Measurements from ENCODE around the gene ARSG.
"Not testable (repeated sequence)": the region's sequence is repeated elsewhere in the genome, so short reads cannot be mapped to it uniquely, and the experiment has no call there.

ARSG gene

DNA sequence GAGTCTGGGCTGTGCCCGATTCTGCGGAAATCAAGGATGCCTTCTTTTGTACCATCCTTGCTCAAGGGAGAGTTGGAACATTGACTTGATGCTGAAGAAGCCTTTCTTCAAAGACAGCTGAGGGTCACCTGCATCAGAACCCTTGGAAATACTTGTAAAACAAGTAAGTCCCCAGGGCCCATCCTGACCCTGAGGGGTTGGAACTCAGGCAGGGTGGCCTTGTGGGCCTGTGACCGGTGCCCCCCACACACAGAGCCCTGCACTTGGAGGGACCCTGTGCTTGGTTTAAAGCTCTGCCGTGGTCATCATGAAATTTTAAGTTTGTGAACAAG is 109.1 kb downstream of the ARSG start:
- no peak for DNase-seq
- Mint-ChIP-seq H3K27ac (peak overlapping the region; percentile 41), H3K27me3 (ENCODE audit: low read depth, poor library complexity) (peaks cover 9% of the 10 kb centered on the region), H3K36me3 (ENCODE audit: low read depth) (peaks cover 10% of the 10 kb centered on the region), H3K9me3 (peaks cover 19% of the 10 kb centered on the region), H3K4me1 (peaks cover 41% of the 10 kb centered on the region), H3K4me3 (no peak overlapping the region)
- TF ChIP-seq, protein P1, sequence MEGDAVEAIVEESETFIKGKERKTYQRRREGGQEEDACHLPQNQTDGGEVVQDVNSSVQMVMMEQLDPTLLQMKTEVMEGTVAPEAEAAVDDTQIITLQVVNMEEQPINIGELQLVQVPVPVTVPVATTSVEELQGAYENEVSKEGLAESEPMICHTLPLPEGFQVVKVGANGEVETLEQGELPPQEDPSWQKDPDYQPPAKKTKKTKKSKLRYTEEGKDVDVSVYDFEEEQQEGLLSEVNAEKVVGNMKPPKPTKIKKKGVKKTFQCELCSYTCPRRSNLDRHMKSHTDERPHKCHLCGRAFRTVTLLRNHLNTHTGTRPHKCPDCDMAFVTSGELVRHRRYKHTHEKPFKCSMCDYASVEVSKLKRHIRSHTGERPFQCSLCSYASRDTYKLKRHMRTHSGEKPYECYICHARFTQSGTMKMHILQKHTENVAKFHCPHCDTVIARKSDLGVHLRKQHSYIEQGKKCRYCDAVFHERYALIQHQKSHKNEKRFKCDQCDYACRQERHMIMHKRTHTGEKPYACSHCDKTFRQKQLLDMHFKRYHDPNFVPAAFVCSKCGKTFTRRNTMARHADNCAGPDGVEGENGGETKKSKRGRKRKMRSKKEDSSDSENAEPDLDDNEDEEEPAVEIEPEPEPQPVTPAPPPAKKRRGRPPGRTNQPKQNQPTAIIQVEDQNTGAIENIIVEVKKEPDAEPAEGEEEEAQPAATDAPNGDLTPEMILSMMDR (IDR thresholded peaks at IDR 0.05), result no peak

DNA sequence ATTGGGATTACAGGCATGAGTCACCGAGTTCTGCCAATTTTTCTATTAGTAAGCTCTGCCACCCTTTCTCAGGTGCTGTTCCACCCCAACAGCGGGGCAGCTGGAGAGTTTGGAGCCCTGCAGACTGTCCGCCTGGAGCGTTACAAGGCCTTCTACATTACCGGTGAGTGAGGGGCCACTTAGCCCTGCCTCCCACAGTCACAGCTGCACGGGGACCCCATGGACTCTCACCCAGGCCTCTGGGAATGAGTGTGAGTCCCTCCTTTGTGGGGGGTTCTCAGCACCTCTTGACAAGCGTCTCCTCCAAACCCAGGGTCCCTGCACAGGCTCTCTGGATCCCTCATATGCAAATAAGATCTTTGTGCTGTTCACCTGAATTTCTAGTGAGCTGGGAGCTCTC is 110.0 kb downstream of the ARSG start:
- no peak overlapping the region for H3K4me3 Mint-ChIP-seq
- peaks cover 9% of the 10 kb centered on the region for H3K27me3 Mint-ChIP-seq (ENCODE audit: low read depth, poor library complexity)
- peaks cover 25% of the 10 kb centered on the region for H3K9me3 Mint-ChIP-seq
- H3K4me1 Mint-ChIP-seq, result peaks cover 41% of the 10 kb centered on the region
- H3K36me3 Mint-ChIP-seq (ENCODE audit: low read depth), result peaks cover 11% of the 10 kb centered on the region
- H3K27ac Mint-ChIP-seq, result no peak overlapping the region
- DNase-seq, result no peak
- TF ChIP-seq, protein P1 (IDR thresholded peaks at IDR 0.05), result no peak

- no peak overlapping the region for H3K4me3 Mint-ChIP-seq
These were observed 111.8 kb downstream of the ARSG start for GRCh38 chr17:68403122-68403521.

GRCh38 chr17:68403837-68404236 is 112.5 kb downstream of the ARSG start:
- peaks cover 11% of the 10 kb centered on the region for H3K36me3 Mint-ChIP-seq (ENCODE audit: low read depth)
- peaks cover 40% of the 10 kb centered on the region for H3K9me3 Mint-ChIP-seq
- not testable (repeated sequence) for H3K4me3 Mint-ChIP-seq, DNase-seq, H3K27ac Mint-ChIP-seq
- peaks cover 27% of the 10 kb centered on the region for H3K4me1 Mint-ChIP-seq
- peaks cover 15% of the 10 kb centered on the region for H3K27me3 Mint-ChIP-seq (ENCODE audit: low read depth, poor library complexity)

More at GRCh38 chr17:68403122-68403521, 111.8 kb downstream of the ARSG start:
- H3K27ac Mint-ChIP-seq, result no peak overlapping the region
- peaks cover 31% of the 10 kb centered on the region for H3K4me1 Mint-ChIP-seq
- H3K27me3 Mint-ChIP-seq (ENCODE audit: low read depth, poor library complexity), result peaks cover 15% of the 10 kb centered on the region
- peaks cover 40% of the 10 kb centered on the region for H3K9me3 Mint-ChIP-seq
- TF ChIP-seq, protein P1 (IDR thresholded peaks at IDR 0.05), result no peak
- no peak for DNase-seq
- peaks cover 11% of the 10 kb centered on the region for H3K36me3 Mint-ChIP-seq (ENCODE audit: low read depth)

- Mint-ChIP-seq H3K36me3 (ENCODE audit: low read depth) (peaks cover 11% of the 10 kb centered on the region), H3K9me3 (peaks cover 52% of the 10 kb centered on the region)
- not testable (repeated sequence) for DNase-seq; H3K4me3 Mint-ChIP-seq; H3K4me1 Mint-ChIP-seq; H3K27me3 Mint-ChIP-seq (ENCODE audit: low read depth, poor library complexity); H3K27ac Mint-ChIP-seq
These were observed 116.4 kb downstream of the ARSG start for GRCh38 chr17:68407656-68408055.

- H3K27me3 Mint-ChIP-seq (ENCODE audit: low read depth, poor library complexity); H3K4me1 Mint-ChIP-seq: not testable (repeated sequence)
- H3K9me3 Mint-ChIP-seq, result peaks cover 56% of the 10 kb centered on the region
- H3K36me3 Mint-ChIP-seq (ENCODE audit: low read depth), result peaks cover 29% of the 10 kb centered on the region
- H3K27ac Mint-ChIP-seq, result peak overlapping the region; percentile 77
- peak; percentile 31 for DNase-seq
- H3K4me3 Mint-ChIP-seq, result peak overlapping the region; percentile 90
These were observed 122.6 kb downstream of the ARSG start for GRCh38 chr17:68413597-68414560.

DNA sequence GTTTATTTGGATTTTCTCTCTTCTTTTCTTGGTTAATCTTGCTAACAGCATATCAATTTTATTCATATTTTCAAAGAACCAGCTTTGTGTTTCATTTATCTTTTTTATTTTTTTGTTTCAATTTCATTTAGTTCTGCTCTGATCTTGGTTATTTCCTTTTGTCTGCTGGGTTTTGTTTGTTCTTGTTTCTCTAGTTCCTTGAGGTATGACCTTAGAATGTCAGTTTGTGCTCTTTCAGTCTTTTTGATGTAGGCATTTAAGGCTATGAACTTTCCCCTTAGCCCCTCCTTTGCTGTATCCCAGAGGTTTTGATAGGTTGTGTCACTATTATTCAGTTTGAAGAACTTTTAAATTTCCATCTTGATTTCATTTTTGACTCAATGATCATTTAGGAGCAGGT is 123.6 kb downstream of the ARSG start:
- H3K4me1 Mint-ChIP-seq; DNase-seq; H3K27me3 Mint-ChIP-seq (ENCODE audit: low read depth, poor library complexity); H3K27ac Mint-ChIP-seq: not testable (repeated sequence)
- peaks cover 56% of the 10 kb centered on the region for H3K9me3 Mint-ChIP-seq
- H3K4me3 Mint-ChIP-seq, result peak overlapping the region; percentile 90
- peaks cover 33% of the 10 kb centered on the region for H3K36me3 Mint-ChIP-seq (ENCODE audit: low read depth)

- H3K9me3 Mint-ChIP-seq, result peaks cover 44% of the 10 kb centered on the region
- H3K27me3 Mint-ChIP-seq (ENCODE audit: low read depth, poor library complexity), result peaks cover 3% of the 10 kb centered on the region
- no peak overlapping the region for H3K27ac Mint-ChIP-seq
- TF ChIP-seq, protein P1 (IDR thresholded peaks at IDR 0.05), result no peak
- no peaks in the 10 kb centered on the region for H3K4me1 Mint-ChIP-seq
- DNase-seq, result no peak
- no peak overlapping the region for H3K4me3 Mint-ChIP-seq
- H3K36me3 Mint-ChIP-seq (ENCODE audit: low read depth), result peaks cover 49% of the 10 kb centered on the region
These were observed 126.0 kb downstream of the ARSG start for GRCh38 chr17:68417317-68417716.

Data from nephron progenitor cell (in vitro differentiated cells).